ENCODE results near the gene NUCB1. TPM values are rescaled to one million over a fixed set of nuclear protein-coding genes. Genes with fewer than 3 reads are reported as not detected.

Gene NUCB1
- total RNA-seq, 6 donors from 2014 or later = 278 to 463 (median 341) TPM

DNA sequence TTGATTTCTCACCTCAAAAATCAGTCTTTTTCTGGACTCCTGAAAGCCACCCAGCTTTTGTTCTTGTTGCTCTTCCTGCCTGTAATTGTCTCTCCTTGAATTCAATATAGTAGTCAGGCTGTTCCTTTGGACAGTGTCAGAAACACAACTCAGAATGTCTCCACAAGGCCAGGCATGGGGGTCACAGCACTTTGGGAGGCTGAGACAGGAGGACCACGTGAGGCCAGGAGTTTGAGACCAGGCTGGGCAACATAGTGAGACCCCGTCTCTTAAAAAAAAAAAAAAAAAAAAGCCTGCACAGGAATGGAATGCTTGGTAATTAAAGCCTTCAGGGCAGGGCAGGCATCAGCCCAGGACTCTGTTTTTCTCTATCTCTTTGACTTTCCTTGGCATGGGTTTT is 45.7 kb downstream of the NUCB1 start:
- H3K36me3 ChIP-seq = no peaks in the 10 kb centered on the region
- H3K4me3 ChIP-seq = no peak overlapping the region
- no peak for TF ChIP-seq EP300 (IDR thresholded peaks at IDR 0.05)
- no peak for TF ChIP-seq POLR2A (IDR thresholded peaks at IDR 0.05)
- TF ChIP-seq POLR2AphosphoS5 (IDR thresholded peaks at IDR 0.05) = no peak
- TF ChIP-seq CTCF (IDR thresholded peaks at IDR 0.05) = no peak
- DNase-seq (no peak), ATAC-seq (ENCODE audit: low FRiP score in 2 of 2) (no peak)
- H3K4me1 ChIP-seq = no peaks in the 10 kb centered on the region
- no peak overlapping the region for H3K27ac ChIP-seq
- peaks cover 2 to 12% (median 4%) of the 10 kb centered on the region in 4 donors for H3K9me3 ChIP-seq
- H3K27me3 ChIP-seq = no peaks in the 10 kb centered on the region
- WGBS, 2 donors = 81 to 93% methylated on average over 2 of the region's 2 CpGs

DNA sequence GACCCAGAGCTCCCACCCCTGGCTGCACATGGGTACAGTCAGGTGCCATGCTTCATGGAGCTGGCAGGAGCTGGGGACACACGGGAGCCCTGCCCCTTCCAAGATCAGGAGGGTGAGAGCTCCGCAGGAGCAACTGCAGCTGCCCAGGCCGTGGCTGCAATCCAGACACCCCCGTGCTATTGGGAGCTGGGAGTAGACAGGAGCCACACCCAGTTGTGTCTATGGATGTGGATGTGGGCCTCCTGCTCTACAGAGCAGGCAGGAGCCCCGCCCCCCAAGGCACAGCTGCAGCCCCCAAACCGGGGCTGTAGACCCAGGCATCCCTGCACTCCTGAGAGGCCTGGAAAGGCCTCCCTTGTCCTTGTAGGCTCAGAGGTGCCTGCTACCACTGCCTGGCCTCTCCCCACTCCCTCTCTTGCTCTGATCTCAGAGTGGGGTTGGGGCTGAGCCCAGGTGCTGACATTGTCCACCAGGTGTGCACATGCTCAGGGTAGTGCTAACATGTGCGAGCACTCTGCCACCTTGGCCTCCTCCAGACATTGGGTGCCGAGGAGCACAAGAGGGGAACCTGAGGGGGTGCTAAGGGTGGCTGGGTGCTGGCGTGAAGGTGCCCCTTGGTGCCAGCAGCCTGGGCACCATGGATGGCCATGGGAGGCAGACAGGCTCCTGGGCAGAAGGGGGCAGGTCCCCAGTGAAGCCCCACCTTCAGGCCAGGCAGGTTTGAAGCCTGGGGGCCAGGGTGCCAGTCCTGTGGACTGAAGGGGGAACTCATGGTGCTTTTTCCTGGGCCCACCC is 46.5 kb downstream of the NUCB1 start:
- H3K9me3 ChIP-seq = peaks cover 0 to 7% (median 0%) of the 10 kb centered on the region in 4 donors
- TF ChIP-seq POLR2AphosphoS5 (IDR thresholded peaks at IDR 0.05) (no peak), POLR2A (IDR thresholded peaks at IDR 0.05) (no peak), EP300 (IDR thresholded peaks at IDR 0.05) (no peak), CTCF (IDR thresholded peaks at IDR 0.05) (no peak)
- DNase-seq (no peak), ATAC-seq (ENCODE audit: low FRiP score in 2 of 2) (no peak)
- no peaks in the 10 kb centered on the region for H3K27me3 ChIP-seq
- no peak overlapping the region for H3K4me3 ChIP-seq
- H3K4me1 ChIP-seq = no peaks in the 10 kb centered on the region
- WGBS, 2 donors = 88 to 100% methylated on average over 1 to 8 of the region's 9 CpGs
- H3K27ac ChIP-seq = no peak overlapping the region
- H3K36me3 ChIP-seq = no peaks in the 10 kb centered on the region

DNA sequence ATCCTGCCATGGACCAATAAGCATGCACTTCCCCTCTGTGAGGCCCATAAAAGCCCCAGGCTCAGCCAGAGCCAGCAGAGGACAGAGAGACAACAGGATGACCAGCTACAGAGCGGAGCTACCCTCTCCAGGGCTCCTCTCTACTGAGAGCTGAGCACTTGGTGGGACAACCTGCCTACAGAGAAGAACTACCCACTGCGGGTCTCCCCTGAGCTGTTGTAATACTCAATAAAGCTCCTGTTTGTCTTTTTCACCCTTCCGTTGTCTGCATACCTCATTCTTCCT is 47.1 kb downstream of the NUCB1 start:
- DNase-seq (no peak), ATAC-seq (ENCODE audit: low FRiP score in 2 of 2) (no peak)
- TF ChIP-seq CTCF (IDR thresholded peaks at IDR 0.05) (no peak), POLR2AphosphoS5 (IDR thresholded peaks at IDR 0.05) (no peak), POLR2A (IDR thresholded peaks at IDR 0.05) (no peak), EP300 (IDR thresholded peaks at IDR 0.05) (no peak)
- Histone ChIP-seq H3K27ac (no peak overlapping the region), H3K4me3 (no peak overlapping the region), H3K4me1 (no peaks in the 10 kb centered on the region), H3K36me3 (no peaks in the 10 kb centered on the region), H3K9me3 (peaks cover 0 to 7% (median 0%) of the 10 kb centered on the region in 4 donors), H3K27me3 (no peaks in the 10 kb centered on the region)
- 96 to 100% methylated on average over 3 of the region's 3 CpGs for WGBS, 2 donors

GRCh38 chr19:48950159-48950558 is 50.0 kb downstream of the NUCB1 start:
- no peak for DNase-seq
- H3K4me1 ChIP-seq = peaks cover under 1 to 7% (median 2%) of the 10 kb centered on the region in 4 donors
- WGBS, 2 donors = 49 to 78% methylated on average over 3 of the region's 3 CpGs
- H3K36me3 ChIP-seq = no peaks in the 10 kb centered on the region
- TF ChIP-seq CTCF (IDR thresholded peaks at IDR 0.05) = no peak
- no peak for TF ChIP-seq POLR2A (IDR thresholded peaks at IDR 0.05)
- TF ChIP-seq EP300 (IDR thresholded peaks at IDR 0.05) = no peak
- TF ChIP-seq POLR2AphosphoS5 (IDR thresholded peaks at IDR 0.05) = no peak
- no peak overlapping the region for H3K4me3 ChIP-seq
- H3K27ac ChIP-seq = no peak overlapping the region
- peaks cover 0 to 7% (median 0%) of the 10 kb centered on the region in 4 donors for H3K9me3 ChIP-seq
- no peak for ATAC-seq (ENCODE audit: low FRiP score in 2 of 2)
- H3K27me3 ChIP-seq = no peaks in the 10 kb centered on the region
